H1 (cell line): ENCODE results near the gene FEV. TPM values are rescaled to one million over a fixed set of nuclear protein-coding genes. Genes with fewer than 3 reads are reported as not detected.

Experiments
- CTCF ChIA-PET: fragments of 300-600 bp; sonication (Branson Sonifier 250); formaldehyde crosslinking; loops from one replicate; lab custom pipeline; 2021; ENCODE audit not compliant: partially characterized antibody; lab: Charles Lee
- POLR2A ChIA-PET: fragments of 300-600 bp; sonication (Branson Sonifier 250); formaldehyde crosslinking; loops from one replicate; lab custom pipeline; 2021; ENCODE audit warnings: inconsistent platforms; ENCODE audit not compliant: partially characterized antibody; lab: Charles Lee
- DNase-seq, 2 experiments: peaks; one replicate each; pipeline versions ENCODE4 v3.0.0 to v3.0.0-alpha.2; 2010 to 2022; ENCODE audit warnings: low spot score in 2 of 2, low read depth in 1 of 2, mixed read lengths in 1 of 2
- FAIRE-seq: peaks from 2 replicates; lab custom pipeline; 2011; peaks lifted over from hg19 to GRCh38; lab: Jason Lieb, UNC
- H2AFZ ChIP-seq: 2 replicates; pipeline ENCODE4 v1.8.1; 2012; ENCODE audit warnings: low read length, inconsistent platforms
- H2AK5ac ChIP-seq: 2 replicates; pipeline ENCODE4 v1.6.1; 2013; ENCODE audit warnings: low read depth, low read length
- H2BK120ac ChIP-seq: replicated peaks from 2 replicates; pipeline ENCODE3; 2013; ENCODE audit warnings: low read depth, low read length, inconsistent platforms
- H2BK12ac ChIP-seq: 2 replicates; pipeline ENCODE4 v1.6.1; 2013; ENCODE audit warnings: low read depth, low read length
- H2BK15ac ChIP-seq: 2 replicates; pipeline ENCODE4 v1.6.1; 2013; ENCODE audit warnings: low read length
- H2BK20ac ChIP-seq: 2 replicates; pipeline ENCODE4 v1.6.1; 2013; ENCODE audit warnings: low read length
- H2BK5ac ChIP-seq: 2 replicates; pipeline ENCODE4 v1.6.1; 2013; ENCODE audit warnings: low read depth, low read length
- H3K14ac ChIP-seq: 2 replicates; pipeline ENCODE4 v1.6.1; 2013; ENCODE audit warnings: inconsistent platforms; ENCODE audit not compliant: insufficient read length
- H3K18ac ChIP-seq: 2 replicates; pipeline ENCODE4 v1.6.1; 2013; ENCODE audit warnings: low read length; ENCODE audit errors: extremely low read depth
- H3K23ac ChIP-seq: 2 replicates; pipeline ENCODE4 v1.6.1; 2013; ENCODE audit warnings: inconsistent platforms; ENCODE audit not compliant: insufficient read length
- H3K23me2 ChIP-seq: 2 replicates; pipeline ENCODE4 v1.6.1; 2013; ENCODE audit warnings: low read depth, low read length
- H3K27ac ChIP-seq: 2 replicates; pipeline ENCODE4 v1.6.1; 2011; ENCODE audit warnings: low read depth, low read length, inconsistent platforms
- H3K27me3 ChIP-seq, 4 experiments: replicated peaks in 1 of 4; 1 replicate in 1 of 4; 2 replicates in 3 of 4; pipeline versions ENCODE4 v1.6.1 to v1.8.1; 2011 to 2013; ENCODE audit warnings: low read length in 3 of 4, mild to moderate bottlenecking in 3 of 4, inconsistent platforms in 2 of 4, mixed read lengths in 2 of 4, moderate library complexity in 1 of 4; ENCODE audit not compliant: control insufficient read depth in 3 of 4, insufficient read depth in 3 of 4; ENCODE audit errors: extremely low read depth in 1 of 4
- H3K36me3 ChIP-seq, 4 experiments: 2 replicates each; pipeline versions ENCODE4 v1.6.1 to v1.8.1; 2011 to 2013; ENCODE audit warnings: mild to moderate bottlenecking in 4 of 4, low read length in 3 of 4, moderate library complexity in 2 of 4, control low read depth in 1 of 4, inconsistent platforms in 1 of 4; ENCODE audit not compliant: insufficient read depth in 4 of 4, control insufficient read depth in 2 of 4
- H3K4ac ChIP-seq: replicated peaks from 2 replicates; pipeline ENCODE3; 2013; ENCODE audit warnings: low read length, low read depth, mixed read lengths, inconsistent platforms; ENCODE audit not compliant: insufficient read length
- H3K4me1 ChIP-seq, 4 experiments: replicated peaks in 1 of 4; 1 replicate in 1 of 4; 2 replicates in 3 of 4; pipeline versions ENCODE4 v1.6.1 to v1.8.1; 2011 to 2013; ENCODE audit warnings: low read length in 3 of 4, inconsistent platforms in 2 of 4, mixed read lengths in 1 of 4; ENCODE audit not compliant: insufficient read depth in 4 of 4, control insufficient read depth in 3 of 4
- H3K4me2 ChIP-seq, 2 experiments: 2 replicates each; pipeline versions ENCODE4 v1.6.1 to v1.8.1; 2011 to 2013; ENCODE audit warnings: low read depth in 2 of 2, low read length in 2 of 2, control low read depth in 1 of 2, inconsistent platforms in 1 of 2, mild to moderate bottlenecking in 1 of 2; ENCODE audit not compliant: insufficient read depth in 1 of 2
- H3K4me3 ChIP-seq, 4 experiments: fragments of 200-600, 300-600 bp in 1 of 4; sonication (generic), shearing (Covaris generic), sonication (Bioruptor Twin) in 1 of 4; 2 replicates each; pipeline versions ENCODE4 v1.5.1 to v1.8.1; 2011 to 2016; ENCODE audit warnings: low read length in 4 of 4, low read depth in 3 of 4, control low read depth in 2 of 4, inconsistent platforms in 2 of 4, mild to moderate bottlenecking in 2 of 4, mixed read lengths in 1 of 4, moderate library complexity in 1 of 4; ENCODE audit not compliant: insufficient read depth in 2 of 4; ENCODE audit errors: extremely low read depth in 1 of 4
- H3K56ac ChIP-seq: replicated peaks from 2 replicates; pipeline ENCODE3; 2013; ENCODE audit warnings: low read depth, mild to moderate bottlenecking, mixed read lengths, low read length, inconsistent platforms; ENCODE audit not compliant: insufficient read length
- H3K79me1 ChIP-seq: 2 replicates; pipeline ENCODE4 v1.6.1; 2013; ENCODE audit warnings: low read depth, low read length, control low read depth
- H3K79me2 ChIP-seq, 2 experiments: 2 replicates each; pipeline versions ENCODE4 v1.6.1 to v1.8.1; 2012 to 2013; ENCODE audit warnings: low read length in 2 of 2, mild to moderate bottlenecking in 2 of 2, inconsistent platforms in 1 of 2; ENCODE audit not compliant: insufficient read depth in 2 of 2, control insufficient read depth in 1 of 2
- H3K9ac ChIP-seq, 4 experiments: replicated peaks in 1 of 4; 1 replicate in 1 of 4; 2 replicates in 3 of 4; pipeline versions ENCODE4 v1.6.1 to v1.8.1; 2011 to 2013; ENCODE audit warnings: low read depth in 3 of 4, low read length in 3 of 4, control low read depth in 2 of 4, mild to moderate bottlenecking in 2 of 4, moderate library complexity in 2 of 4, inconsistent platforms in 1 of 4; ENCODE audit errors: extremely low read depth in 1 of 4
- H3K9me3 ChIP-seq, 2 experiments: 2 replicates each; pipeline versions ENCODE4 v1.6.1 to v1.8.1; 2012 to 2013; ENCODE audit warnings: mild to moderate bottlenecking in 2 of 2, moderate library complexity in 2 of 2, control low read depth in 1 of 2, inconsistent platforms in 1 of 2, low read depth in 1 of 2, low read length in 1 of 2, mixed read lengths in 1 of 2; ENCODE audit not compliant: insufficient read depth in 2 of 2
- H4K20me1 ChIP-seq, 2 experiments: replicated peaks in 1 of 2; 2 replicates each; pipeline versions ENCODE3 to v1.8.1; 2011 to 2013; ENCODE audit warnings: inconsistent platforms in 2 of 2, low read length in 2 of 2, mild to moderate bottlenecking in 1 of 2; ENCODE audit not compliant: insufficient read depth in 2 of 2, control insufficient read depth in 1 of 2
- H4K5ac ChIP-seq: 2 replicates; pipeline ENCODE4 v1.6.1; 2013; ENCODE audit warnings: low read length, low read depth, mixed read lengths, inconsistent platforms; ENCODE audit not compliant: insufficient read length
- H4K8ac ChIP-seq: 2 replicates; pipeline ENCODE4 v1.8.0; 2013; ENCODE audit warnings: mild to moderate bottlenecking, moderate library complexity, low read length, inconsistent platforms; ENCODE audit not compliant: insufficient read depth; ENCODE audit errors: extremely low read depth
- H4K91ac ChIP-seq: replicated peaks from 2 replicates; pipeline ENCODE3; 2013; ENCODE audit warnings: low read length, mixed read lengths, inconsistent platforms; ENCODE audit not compliant: insufficient read length
- CEBPB ChIP-seq: IDR thresholded peaks from 2 replicates; pipeline ENCODE4 v1.6.1; 2012; ENCODE audit warnings: low read depth, low read length
- CHD2 ChIP-seq: IDR thresholded peaks from 2 replicates; pipeline ENCODE4 v1.6.1; 2012; ENCODE audit warnings: low read length, improper control_type of control experiment
- JUND ChIP-seq: IDR thresholded peaks from 2 replicates; pipeline ENCODE4 v1.6.1; 2011; ENCODE audit warnings: mild to moderate bottlenecking, improper control_type of control experiment, low read length
- NANOG ChIP-seq: IDR thresholded peaks from 2 replicates; pipeline ENCODE4 v1.6.1; 2011; ENCODE audit warnings: low read length, low read depth, mild to moderate bottlenecking, inconsistent platforms; ENCODE audit not compliant: insufficient read depth, poor library complexity, severe bottlenecking
- SAP30 ChIP-seq: fragments of 300-600 bp; sonication (generic); IDR thresholded peaks from 2 replicates; pipeline ENCODE4 v1.7.1; 2012; ENCODE audit warnings: low read length, moderate library complexity, mild to moderate bottlenecking, inconsistent platforms; ENCODE audit not compliant: insufficient read depth, insufficient replicate concordance
- SIN3A ChIP-seq, 2 experiments: IDR thresholded peaks in 1 of 2; conservative IDR thresholded peaks in 1 of 2; 2 replicates each; pipeline ENCODE4 v1.6.1; 2011 to 2012; ENCODE audit warnings: low read length in 2 of 2, improper control_type of control experiment in 1 of 2, low read depth in 1 of 2, mild to moderate bottlenecking in 1 of 2
- SP1 ChIP-seq: IDR thresholded peaks from 2 replicates; pipeline ENCODE4 v1.6.1; 2011; ENCODE audit warnings: low read depth, low read length
- WGBS, 2 experiments: shearing (Covaris generic) in 1 of 2; methylation state at CpG; one replicate each; pipeline versions ENCODE4 v1.1.6 to v1.1.7; 2013 to 2015; ENCODE audit warnings: low lambda C conversion rate in 2 of 2, mixed read lengths in 2 of 2, inconsistent platforms in 1 of 2, low coverage in 1 of 2, missing lambda C conversion rate in 1 of 2; ENCODE audit not compliant: insufficient replicate concordance in 2 of 2, insufficient coverage in 1 of 2, insufficient read length in 1 of 2; ENCODE audit errors: extremely low coverage in 1 of 2, missing lambda C conversion rate in 1 of 2; 5-methylcytosine and 5-hydroxymethylcytosine counted together
- polyA plus RNA-seq, 7 experiments: library from polyadenylated mRNA; depleted of rRNA in 3 of 7; stranded (reverse) in 5 of 7; unstranded in 2 of 7; fragments of >200 nt in 5 of 7; fragments of 200-250 nt in 2 of 7; gene quantifications; 1 replicate in 5 of 7; 2 replicates in 1 of 7; 4 replicates in 1 of 7; pipeline versions ENCODE4 v1.2.1 to v1.2.3, GENCODE V29; 2011 to 2013; ENCODE audit warnings: missing spikeins in 2 of 7, mixed read lengths in 2 of 7
- total RNA-seq: library from RNA; stranded (reverse); fragmentation: NEBNext Ultra II Directional; extraction: Animal tissue kit (Norgen Biotek cat#: 25700); gene quantifications from 2 replicates; pipeline ENCODE4 v1.2.1, GENCODE V29; 2021
- TF ChIP-seq, protein P1 (sequence below): IDR thresholded peaks from 2 replicates; pipeline ENCODE4 v1.6.1; 2012; ENCODE audit warnings: inconsistent platforms

The FEV gene
- total and polyA plus RNA-seq, 2 of the 8 experiments (the other 6 are each of a cell fraction or from before 2014, with no cell fraction given) = not detected

DNA sequence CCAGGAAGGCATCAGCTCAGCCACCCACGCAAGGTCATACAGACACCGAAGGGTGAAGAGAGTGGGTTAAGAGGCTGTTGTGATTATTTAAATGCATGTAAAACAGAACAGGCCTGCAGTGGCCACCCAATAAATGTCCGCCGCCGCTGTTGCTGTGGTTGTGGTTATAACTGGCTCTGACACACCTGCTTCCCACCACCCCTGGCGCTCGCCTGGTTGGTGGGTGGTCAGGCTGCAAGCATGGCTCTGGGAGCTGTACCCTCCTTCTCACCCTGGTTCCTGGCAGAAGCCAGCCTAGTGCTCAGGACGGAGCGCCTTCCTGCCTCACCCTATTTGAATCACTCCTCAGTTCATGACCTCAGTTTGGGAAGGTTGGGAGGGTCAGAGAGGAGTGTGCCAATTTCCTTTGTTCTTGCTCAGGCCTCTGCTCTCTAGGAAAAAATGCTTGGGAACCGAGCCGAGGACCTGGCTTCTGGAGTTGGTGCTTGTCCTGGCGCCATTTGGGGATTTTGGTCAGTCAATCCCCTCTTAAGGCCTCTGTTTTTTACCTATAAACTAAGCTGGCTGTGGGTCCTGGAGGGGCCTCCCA is 13.5 kb upstream of the FEV start:
- Histone ChIP-seq H4K8ac (no peak overlapping the region), H3K4me2 (no peak overlapping the region; a peak in 1 of 4 replicates), H3K23ac (no peak overlapping the region), H2BK12ac (peak overlapping the region; percentile 92; the same call in 1 of the 2 replicates), H3K27me3 (peaks cover 96 to 100% (median 98%) of the 10 kb centered on the region in 4 experiments), H2BK20ac (peak overlapping the region; percentile 32; the same call in 1 of the 2 replicates), H2BK120ac (no peak overlapping the region), H3K4me1 (peaks cover 0 to 44% (median 29%) of the 10 kb centered on the region in 4 experiments; a peak in 6 of 7 replicates), H2BK5ac (peak overlapping the region; percentile 78; the same call in 1 of the 2 replicates), H3K36me3 (peaks cover 0 to 5% (median 0%) of the 10 kb centered on the region in 4 experiments; a peak in 1 of 8 replicates), H2BK15ac (peak overlapping the region; percentile 2; the same call in 1 of the 2 replicates), H3K27ac (no peak overlapping the region), H3K79me1 (no peaks in the 10 kb centered on the region), H4K5ac (no peak overlapping the region), H3K4me3 (no peak overlapping the region), H3K14ac (no peak overlapping the region), H4K20me1 (peaks cover 19 to 20% of the 10 kb centered on the region in 2 experiments), H3K18ac (no peak overlapping the region), H3K4ac (no peak overlapping the region), H3K9me3 (no peaks in the 10 kb centered on the region), H3K9ac (no peak overlapping the region), H3K56ac (no peak overlapping the region), H2AFZ (no peak overlapping the region), H3K23me2 (peaks cover 12% of the 10 kb centered on the region; the same call in 1 of the 2 replicates), H3K79me2 (no peaks in the 10 kb centered on the region), H2AK5ac (no peak overlapping the region), H4K91ac (no peak overlapping the region)
- DNase-seq = no peak
- CTCF ChIA-PET = interaction anchor here (0.9 to 19.5 kb wide), 8 partner anchors 9 to 156 kb away, joined by 3 to 284 read pairs (median 6); partner anchors contain the start of gene FEV
- POLR2A ChIA-PET = interaction anchor here (1.3 to 1.8 kb wide), 2 partner anchors 10 to 117 kb away, joined by 3 to 4 read pairs; no protein-coding TSS in a partner anchor
- no peak for FAIRE-seq
- 73% methylated on average over 12 of the region's 12 CpGs; no CpG with 5 or more reads in 1 of the 2 experiments for WGBS, 2 experiments
- TF ChIP-seq SP1 (no peak), NANOG (no peak), CEBPB (no peak), CHD2 (no peak), JUND (no peak), SIN3A (conservative IDR thresholded peaks at IDR 0.05 in 1 of 2, IDR thresholded peaks at IDR 0.05 in 1 of 2; ENCODE audit: low read depth in 1 of 2, low read length in 2 of 2) (no peak), SAP30 (no peak)
- TF ChIP-seq, protein P1, sequence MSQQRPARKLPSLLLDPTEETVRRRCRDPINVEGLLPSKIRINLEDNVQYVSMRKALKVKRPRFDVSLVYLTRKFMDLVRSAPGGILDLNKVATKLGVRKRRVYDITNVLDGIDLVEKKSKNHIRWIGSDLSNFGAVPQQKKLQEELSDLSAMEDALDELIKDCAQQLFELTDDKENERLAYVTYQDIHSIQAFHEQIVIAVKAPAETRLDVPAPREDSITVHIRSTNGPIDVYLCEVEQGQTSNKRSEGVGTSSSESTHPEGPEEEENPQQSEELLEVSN = no peak
